HepG2 (cell line): ENCODE measurements around the gene CAPN7.

ENCODE experiments used
- GLI4 ChIP-seq: sonication (generic); formaldehyde crosslinking; IDR thresholded peaks from 2 replicates; pipeline ENCODE4 v1.5.1; 2020; ENCODE audit warnings: missing genetic modification reagents, mild to moderate bottlenecking, moderate library complexity, borderline replicate concordance
- MED8 ChIP-seq: sonication (generic); formaldehyde crosslinking; IDR thresholded peaks from 2 replicates; pipeline ENCODE4 v1.8.1; 2023; ENCODE audit warnings: mild to moderate bottlenecking, missing genetic modification reagents; ENCODE audit not compliant: insufficient replicate concordance
- MEF2D ChIP-seq: sonication (generic); formaldehyde crosslinking; IDR thresholded peaks from 2 replicates; pipeline ENCODE4 v1.5.1; 2020; ENCODE audit warnings: mild to moderate bottlenecking, missing genetic modification reagents
- POLR2AphosphoS5 ChIP-seq: IDR thresholded peaks from 2 replicates; pipeline ENCODE4 v1.6.1; 2012; ENCODE audit warnings: low read depth, low read length
- SP2 ChIP-seq: sonication (generic); formaldehyde crosslinking; IDR thresholded peaks from 2 replicates; pipeline ENCODE4 v1.5.1; 2020; ENCODE audit warnings: mild to moderate bottlenecking, missing genetic modification reagents
- XRCC5 ChIP-seq: fragments of 200-400 bp; formaldehyde crosslinking; optimal IDR thresholded peaks from 2 replicates; pipeline ENCODE3; 2017; ENCODE audit warnings: mild to moderate bottlenecking, low read length
- ZNF121 ChIP-seq: sonication (generic); formaldehyde crosslinking; IDR thresholded peaks from 2 replicates; pipeline ENCODE4 v1.5.0; 2020; ENCODE audit warnings: mild to moderate bottlenecking, missing genetic modification reagents
- ZNF331 ChIP-seq: sonication (generic); formaldehyde crosslinking; IDR thresholded peaks from 2 replicates; pipeline ENCODE4 v1.4.0; 2020; ENCODE audit warnings: missing genetic modification reagents
- TF ChIP-seq, protein P1 (sequence below): sonication (generic); formaldehyde crosslinking; IDR thresholded peaks from 2 replicates; pipeline ENCODE4 v1.5.0; 2020; ENCODE audit warnings: mild to moderate bottlenecking, missing genetic modification reagents, moderate library complexity
- TF ChIP-seq, protein P2 (sequence below): sonication (generic); formaldehyde crosslinking; IDR thresholded peaks from 2 replicates; pipeline ENCODE4 v1.8.1; 2023; ENCODE audit warnings: mild to moderate bottlenecking, inconsistent platforms, moderate library complexity, missing genetic modification reagents, borderline replicate concordance
- TF ChIP-seq, protein P3 (sequence below): sonication (generic); formaldehyde crosslinking; IDR thresholded peaks from 2 replicates; pipeline ENCODE4 v1.5.0; 2020; ENCODE audit warnings: mild to moderate bottlenecking, low read depth, missing genetic modification reagents, borderline replicate concordance

DNA sequence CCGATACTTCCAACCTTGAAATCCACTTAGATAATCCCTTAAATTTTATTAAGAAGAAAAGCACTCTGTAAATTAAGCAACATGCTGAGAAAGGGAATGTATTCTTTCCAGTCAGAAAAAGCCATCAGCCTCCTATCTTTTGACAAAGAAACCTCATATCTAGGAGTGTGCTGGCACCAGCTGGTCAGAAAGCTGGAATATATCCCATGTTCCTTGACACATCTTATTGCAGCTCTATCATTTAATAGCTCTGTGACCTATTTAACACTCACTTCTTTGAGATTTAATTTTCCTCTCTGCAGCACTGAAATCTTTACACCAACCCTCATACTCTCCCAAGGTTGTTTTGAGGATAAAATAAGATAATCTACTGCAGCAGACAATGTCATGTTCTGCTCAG lies 30.4 kb upstream of the CAPN7 start:
- no peak for TF ChIP-seq XRCC5
- no peak for TF ChIP-seq SP2 (CRISPR knock-in tag)
- TF ChIP-seq, protein P1, sequence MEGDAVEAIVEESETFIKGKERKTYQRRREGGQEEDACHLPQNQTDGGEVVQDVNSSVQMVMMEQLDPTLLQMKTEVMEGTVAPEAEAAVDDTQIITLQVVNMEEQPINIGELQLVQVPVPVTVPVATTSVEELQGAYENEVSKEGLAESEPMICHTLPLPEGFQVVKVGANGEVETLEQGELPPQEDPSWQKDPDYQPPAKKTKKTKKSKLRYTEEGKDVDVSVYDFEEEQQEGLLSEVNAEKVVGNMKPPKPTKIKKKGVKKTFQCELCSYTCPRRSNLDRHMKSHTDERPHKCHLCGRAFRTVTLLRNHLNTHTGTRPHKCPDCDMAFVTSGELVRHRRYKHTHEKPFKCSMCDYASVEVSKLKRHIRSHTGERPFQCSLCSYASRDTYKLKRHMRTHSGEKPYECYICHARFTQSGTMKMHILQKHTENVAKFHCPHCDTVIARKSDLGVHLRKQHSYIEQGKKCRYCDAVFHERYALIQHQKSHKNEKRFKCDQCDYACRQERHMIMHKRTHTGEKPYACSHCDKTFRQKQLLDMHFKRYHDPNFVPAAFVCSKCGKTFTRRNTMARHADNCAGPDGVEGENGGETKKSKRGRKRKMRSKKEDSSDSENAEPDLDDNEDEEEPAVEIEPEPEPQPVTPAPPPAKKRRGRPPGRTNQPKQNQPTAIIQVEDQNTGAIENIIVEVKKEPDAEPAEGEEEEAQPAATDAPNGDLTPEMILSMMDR (CRISPR knock-in tag) = no peak
- TF ChIP-seq MEF2D (CRISPR knock-in tag) = no peak
- TF ChIP-seq, protein P2, sequence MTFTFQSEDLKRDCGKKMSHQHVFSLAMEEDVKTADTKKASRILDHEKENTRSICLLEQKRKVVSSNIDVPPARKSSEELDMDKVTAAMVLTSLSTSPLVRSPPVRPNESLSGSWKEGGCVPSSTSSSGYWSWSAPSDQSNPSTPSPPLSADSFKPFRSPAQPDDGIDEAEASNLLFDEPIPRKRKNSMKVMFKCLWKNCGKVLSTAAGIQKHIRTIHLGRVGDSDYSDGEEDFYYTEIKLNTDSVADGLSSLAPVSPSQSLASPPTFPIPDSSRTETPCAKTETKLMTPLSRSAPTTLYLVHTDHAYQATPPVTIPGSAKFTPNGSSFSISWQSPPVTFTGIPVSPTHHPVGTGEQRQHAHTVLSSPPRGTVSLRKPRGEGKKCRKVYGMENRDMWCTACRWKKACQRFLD (CRISPR knock-in tag) = no peak
- TF ChIP-seq ZNF331 (CRISPR knock-in tag) = no peak
- no peak for TF ChIP-seq GLI4 (CRISPR knock-in tag)
- no peak for TF ChIP-seq POLR2AphosphoS5
- no peak for TF ChIP-seq MED8
- no peak for TF ChIP-seq ZNF121 (CRISPR knock-in tag)
- TF ChIP-seq, protein P3, sequence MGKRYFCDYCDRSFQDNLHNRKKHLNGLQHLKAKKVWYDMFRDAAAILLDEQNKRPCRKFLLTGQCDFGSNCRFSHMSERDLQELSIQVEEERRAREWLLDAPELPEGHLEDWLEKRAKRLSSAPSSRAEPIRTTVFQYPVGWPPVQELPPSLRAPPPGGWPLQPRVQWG (CRISPR knock-in tag) = no peak
